Stimulated activated CD4-positive, alpha-beta T cell treated with anti-CD3 and anti-CD28 coated beads, Interleukin-4, amount 100 ng/mL, for 4 hours (primary cell): Measurements from ENCODE around the gene STRADA.
"Not testable (repeated sequence)": the region's sequence is repeated elsewhere in the genome, so short reads cannot be mapped to it uniquely, and the experiment has no call there.

Source experiments
- DNase-seq, 2 experiments: peaks; one replicate each; pipeline ENCODE4 v3.0.0-alpha.2; 2020

Gene STRADA

GRCh38 chr17:63753215-63753614, 11.6 kb upstream of the STRADA start:
- DNase-seq, result no peak

- no peak for DNase-seq
Observed at GRCh38 chr17:63752707-63753106, 11.1 kb upstream of the STRADA start.

- no peak for DNase-seq
Observed at GRCh38 chr17:63751806-63752205, 10.2 kb upstream of the STRADA start.

- no peak for DNase-seq
Observed at GRCh38 chr17:63741143-63741407, 524 bp downstream of the STRADA start.

- DNase-seq, result no peak
Observed at GRCh38 chr17:63740464-63741142, 996 bp downstream of the STRADA start.

GRCh38 chr17:63735691-63736090, 5.9 kb downstream of the STRADA start:
- no peak for DNase-seq

- no peak for DNase-seq
Observed at GRCh38 chr17:63722403-63722802, 19.2 kb downstream of the STRADA start.

GRCh38 chr17:63720194-63720593, 21.4 kb downstream of the STRADA start:
- DNase-seq, result not testable (repeated sequence)

GRCh38 chr17:63718988-63719387, 22.6 kb downstream of the STRADA start:
- no peak for DNase-seq

GRCh38 chr17:63716426-63716825, 25.2 kb downstream of the STRADA start:
- no peak for DNase-seq

- no peak for DNase-seq
Observed at GRCh38 chr17:63714550-63715277, 26.9 kb downstream of the STRADA start.

- DNase-seq, result no peak
Observed at GRCh38 chr17:63709110-63709509, 32.5 kb downstream of the STRADA start.

- DNase-seq, result no peak
Observed at GRCh38 chr17:63707151-63707550, 34.4 kb downstream of the STRADA start.

- DNase-seq, result no peak
Observed at GRCh38 chr17:63706336-63707082, 35.1 kb downstream of the STRADA start.

GRCh38 chr17:63705657-63706056, 35.9 kb downstream of the STRADA start:
- no peak for DNase-seq

- no peak for DNase-seq
Observed at GRCh38 chr17:63704836-63705235, 36.8 kb downstream of the STRADA start.

GRCh38 chr17:63704259-63704576, 37.4 kb downstream of the STRADA start:
- no peak for DNase-seq

- no peak for DNase-seq
Observed at GRCh38 chr17:63703556-63704258, 37.9 kb downstream of the STRADA start.

- no peak for DNase-seq
Observed at GRCh38 chr17:63703029-63703428, 38.6 kb downstream of the STRADA start.

- DNase-seq, result no peak
Observed at GRCh38 chr17:63702721-63703015, 38.9 kb downstream of the STRADA start.

GRCh38 chr17:63701868-63702720, 39.5 kb downstream of the STRADA start:
- DNase-seq, result peak; percentile 63 to 81

- no peak for DNase-seq
Observed at GRCh38 chr17:63701456-63701820, 40.2 kb downstream of the STRADA start.
